GM18526 (cell line): ENCODE results near the gene CCDC192.

Experiments used
- POLR2A ChIP-seq: IDR thresholded peaks from 3 replicates; pipeline ENCODE4 v1.6.1; 2011; ENCODE audit not compliant: insufficient read length; ENCODE audit errors: extremely low read depth

CCDC192 gene

DNA sequence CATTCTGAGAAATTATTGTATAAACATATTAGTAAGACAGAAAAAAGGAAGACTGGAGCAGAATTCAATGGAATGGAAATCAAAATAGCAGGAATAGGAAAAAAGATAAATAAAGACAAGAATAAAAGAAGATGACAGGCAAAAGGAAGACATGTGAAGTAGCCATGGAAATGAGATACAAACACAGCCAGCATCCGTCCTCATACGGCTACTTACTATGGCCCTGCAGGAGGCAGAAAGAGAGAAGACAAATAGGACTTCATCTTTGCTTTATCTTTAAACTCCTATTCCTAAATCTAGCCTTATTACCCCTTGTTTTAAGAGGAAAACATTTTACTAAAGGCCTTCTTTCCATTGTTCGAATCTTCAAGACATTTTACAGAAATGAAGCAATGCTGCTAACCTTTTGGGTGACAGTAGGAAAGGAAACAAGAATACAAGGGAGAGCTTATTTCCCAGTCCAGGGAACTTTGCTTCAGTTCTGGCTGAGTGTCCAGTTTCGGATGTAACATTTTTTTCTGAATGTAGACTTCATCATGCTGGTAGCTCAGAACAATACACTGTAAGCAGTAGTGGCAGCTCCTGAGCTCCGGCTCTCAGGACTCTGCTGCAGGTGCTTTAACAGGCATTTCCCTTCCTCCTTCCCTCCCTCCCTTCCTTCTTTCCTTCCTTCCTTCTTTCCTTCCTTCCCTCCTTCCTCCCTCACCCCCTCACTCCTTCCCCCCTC is 274.0 kb downstream of the CCDC192 start:
- TF ChIP-seq POLR2A, result no peak

GRCh38 chr5:127978738-127979300 is 275.6 kb downstream of the CCDC192 start:
- TF ChIP-seq POLR2A, result no peak

DNA sequence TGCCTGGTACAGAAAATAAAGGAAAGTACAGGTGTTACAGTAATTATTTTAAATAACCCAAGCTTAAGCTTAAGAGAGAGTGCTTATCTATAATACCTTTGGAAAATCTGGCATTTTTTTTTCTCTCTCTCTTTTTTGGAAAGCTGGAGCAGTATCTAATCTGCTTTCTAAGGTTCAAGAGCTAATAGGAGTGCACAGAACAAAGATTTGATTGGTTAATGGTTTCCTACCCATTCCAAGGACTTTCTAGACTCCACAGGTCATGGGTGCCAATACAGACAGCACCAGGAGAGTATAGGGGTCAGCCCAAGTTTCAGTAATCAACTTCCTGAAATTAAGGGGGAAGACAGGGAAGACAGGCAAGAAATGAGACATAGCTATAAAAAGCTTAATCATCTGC is 276.3 kb downstream of the CCDC192 start:
- no peak for TF ChIP-seq POLR2A

DNA sequence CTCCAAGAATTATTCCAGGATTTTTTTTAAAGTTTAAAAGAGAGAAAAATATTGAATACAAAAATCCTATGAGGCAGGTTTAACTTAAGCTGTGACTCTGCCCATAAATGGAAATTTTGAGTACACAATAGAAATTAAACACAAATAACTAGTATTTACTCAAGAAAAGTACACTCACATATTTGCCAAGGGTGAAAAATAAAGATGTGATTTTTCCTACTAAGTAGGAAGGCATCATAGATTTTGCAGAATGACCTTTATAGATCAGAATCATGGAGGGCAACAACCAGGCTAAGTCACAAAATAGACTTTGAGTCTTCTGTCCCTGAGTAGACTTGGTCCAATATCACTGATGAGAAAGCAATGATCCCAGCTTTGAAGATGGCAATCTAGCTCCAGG is 277.7 kb downstream of the CCDC192 start:
- TF ChIP-seq POLR2A, result no peak

DNA sequence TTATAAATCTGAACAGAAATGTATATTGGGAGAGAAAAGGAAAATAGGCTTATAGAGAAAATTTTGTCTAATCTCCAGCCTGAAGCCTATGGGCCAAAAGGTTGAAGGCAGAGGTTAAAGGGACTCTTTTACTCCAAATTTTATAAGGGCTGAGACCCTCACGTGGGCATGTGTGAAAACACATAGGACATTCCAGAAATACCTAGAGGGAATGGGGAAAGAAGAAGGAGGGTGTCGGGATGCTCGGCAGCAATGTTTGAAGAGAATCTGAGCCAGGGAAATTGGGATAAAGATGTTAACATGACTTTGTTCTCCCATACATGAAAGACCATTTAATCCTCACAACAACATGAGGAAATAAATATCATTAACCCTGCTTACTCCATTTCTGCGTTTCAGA is 278.3 kb downstream of the CCDC192 start:
- no peak for TF ChIP-seq POLR2A

DNA sequence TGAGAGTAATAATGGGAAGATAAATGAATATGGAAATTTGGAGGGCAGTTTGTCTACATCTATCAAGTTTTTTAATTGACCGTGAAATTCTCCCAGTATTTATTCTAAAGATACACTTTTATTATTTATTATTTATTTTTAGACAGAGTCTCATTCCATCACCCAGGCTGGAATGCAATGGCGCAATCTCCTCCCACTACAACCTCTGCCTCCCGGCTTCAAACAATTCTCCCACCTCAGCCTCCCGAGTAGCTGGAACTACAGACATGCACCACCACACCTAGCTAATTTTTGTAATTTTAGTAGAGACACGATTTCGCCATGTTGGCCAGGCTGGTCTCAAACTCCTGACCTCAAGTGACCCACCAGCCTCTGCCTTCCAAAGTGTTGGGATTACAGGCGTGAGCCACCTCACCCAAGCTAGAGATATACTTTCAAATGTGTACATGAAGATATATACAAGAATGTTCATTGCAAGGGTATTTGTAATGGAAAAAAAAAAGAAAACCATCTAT is 282.7 kb downstream of the CCDC192 start:
- no peak for TF ChIP-seq POLR2A

DNA sequence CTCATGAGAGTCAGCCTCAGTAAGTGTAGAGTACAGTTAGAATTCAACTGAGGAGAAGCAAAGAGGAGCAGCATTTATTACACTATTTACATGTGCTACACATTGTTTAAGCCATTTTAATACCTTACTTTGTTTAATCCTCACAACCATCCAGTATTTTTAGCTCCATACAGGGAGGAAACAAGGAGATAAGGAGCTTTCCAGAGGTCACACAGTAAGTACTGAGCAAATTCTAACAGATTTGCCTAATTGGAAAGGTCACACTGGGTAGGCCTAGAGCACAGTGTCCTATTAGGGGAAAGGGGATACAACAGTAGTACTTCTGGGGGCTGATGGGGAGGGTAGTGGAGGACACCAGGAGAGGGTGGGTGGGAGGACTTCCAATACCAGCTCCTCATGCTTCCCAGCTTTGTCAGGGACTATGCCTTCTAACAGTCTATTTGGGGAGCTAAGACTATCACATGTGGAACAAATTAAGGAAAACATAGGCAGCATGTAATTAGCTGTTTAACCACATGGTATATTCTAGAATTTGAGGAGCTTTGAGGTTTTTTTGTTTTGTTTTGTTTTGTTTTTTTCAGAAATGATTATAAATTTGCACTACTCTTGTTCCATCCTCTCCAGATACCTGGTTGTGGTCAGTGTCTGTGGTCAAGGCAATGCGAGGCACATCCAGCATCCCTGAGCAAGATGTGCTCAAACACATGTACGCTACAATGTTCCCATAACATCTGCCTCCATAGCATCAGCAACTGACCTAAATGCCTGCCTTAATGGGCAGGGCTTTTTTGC is 284.4 kb downstream of the CCDC192 start:
- TF ChIP-seq POLR2A, result no peak

DNA sequence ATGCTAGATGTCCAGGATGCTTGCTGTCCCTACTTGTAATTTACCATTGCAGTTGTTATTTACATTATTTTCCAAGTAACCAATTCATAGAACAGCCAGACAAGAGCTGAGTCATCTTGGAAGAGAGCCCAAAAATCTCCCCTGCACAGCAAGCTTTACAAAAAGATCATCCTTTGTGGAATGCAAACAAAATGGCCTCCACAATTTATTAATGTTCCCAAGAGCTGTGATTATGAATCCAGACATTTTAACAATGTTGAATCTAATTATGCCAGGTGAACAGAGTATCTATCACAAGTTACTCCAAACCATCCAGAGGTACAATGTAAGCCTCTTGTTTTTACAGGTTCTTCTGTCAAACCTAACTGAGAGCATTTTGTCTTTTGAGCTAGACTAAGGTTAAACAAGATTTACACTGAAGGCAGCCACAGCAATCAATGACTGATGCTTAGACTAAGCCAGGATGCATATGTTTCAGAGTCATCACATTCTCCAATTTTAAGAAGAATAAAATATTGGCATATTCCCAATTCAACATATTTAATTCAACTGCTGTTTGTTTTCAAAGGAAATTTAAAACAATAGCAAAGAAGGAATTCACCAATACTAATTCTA is 285.1 kb downstream of the CCDC192 start:
- no peak for TF ChIP-seq POLR2A
